Ovary (tissue), 3 donors: ENCODE measurements around the gene C2orf68.

Source experiments
- POLR2A ChIP-seq: fragments of 450-650 bp; IDR thresholded peaks from one replicate; pipeline ENCODE4 v1.6.1; 2017; ENCODE audit warnings: antibody characterized with exemption, mild to moderate bottlenecking, moderate library complexity
- TF ChIP-seq, protein P1 (sequence below), 3 donors: fragments of 450-650 bp in 2 of 3; fragments of 200-600 bp in 1 of 3; IDR thresholded peaks; one replicate each; pipeline versions ENCODE4 v1.5.1 to v1.8.0; 2016 to 2022; ENCODE audit warnings: antibody characterized with exemption in 3 of 3, mild to moderate bottlenecking in 1 of 3
- donor health status: DM: no; HTN: no; CAD: no.

DNA sequence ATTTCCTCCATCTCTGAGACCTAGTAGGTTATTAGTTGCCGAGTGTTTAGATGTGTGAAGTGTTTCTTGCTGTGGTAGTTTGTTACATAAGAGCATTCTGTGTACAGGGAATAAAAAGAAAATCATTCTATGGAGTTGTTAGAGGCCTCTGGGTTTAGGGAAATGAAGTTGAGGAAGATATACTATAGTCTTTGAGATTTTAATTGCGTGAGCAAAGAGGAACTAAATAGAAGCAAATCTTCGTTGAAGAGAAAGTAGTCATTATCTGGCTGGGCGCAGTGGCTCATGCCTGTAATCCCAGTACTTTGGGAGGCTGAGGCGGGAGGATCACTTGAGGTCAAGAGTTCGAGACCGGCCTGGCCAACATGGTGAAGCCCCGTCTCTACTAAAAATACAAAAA, 23.1 kb upstream of the C2orf68 start:
- TF ChIP-seq, protein P1, sequence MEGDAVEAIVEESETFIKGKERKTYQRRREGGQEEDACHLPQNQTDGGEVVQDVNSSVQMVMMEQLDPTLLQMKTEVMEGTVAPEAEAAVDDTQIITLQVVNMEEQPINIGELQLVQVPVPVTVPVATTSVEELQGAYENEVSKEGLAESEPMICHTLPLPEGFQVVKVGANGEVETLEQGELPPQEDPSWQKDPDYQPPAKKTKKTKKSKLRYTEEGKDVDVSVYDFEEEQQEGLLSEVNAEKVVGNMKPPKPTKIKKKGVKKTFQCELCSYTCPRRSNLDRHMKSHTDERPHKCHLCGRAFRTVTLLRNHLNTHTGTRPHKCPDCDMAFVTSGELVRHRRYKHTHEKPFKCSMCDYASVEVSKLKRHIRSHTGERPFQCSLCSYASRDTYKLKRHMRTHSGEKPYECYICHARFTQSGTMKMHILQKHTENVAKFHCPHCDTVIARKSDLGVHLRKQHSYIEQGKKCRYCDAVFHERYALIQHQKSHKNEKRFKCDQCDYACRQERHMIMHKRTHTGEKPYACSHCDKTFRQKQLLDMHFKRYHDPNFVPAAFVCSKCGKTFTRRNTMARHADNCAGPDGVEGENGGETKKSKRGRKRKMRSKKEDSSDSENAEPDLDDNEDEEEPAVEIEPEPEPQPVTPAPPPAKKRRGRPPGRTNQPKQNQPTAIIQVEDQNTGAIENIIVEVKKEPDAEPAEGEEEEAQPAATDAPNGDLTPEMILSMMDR (IDR thresholded peaks at IDR 0.05) = no peak
- TF ChIP-seq POLR2A = no peak
